ENCODE data around the gene ALK.

Gene ALK

GRCh38 chr2:29921560-29921915, at the start of gene ALK:
Gene ALK, minus strand, starts transcription at chr2:29921586. Its CDS starts 927 bp downstream, at chr2:29920659.
- DNase-seq (ENCODE audit: low read depth): peak; percentile 69

DNA sequence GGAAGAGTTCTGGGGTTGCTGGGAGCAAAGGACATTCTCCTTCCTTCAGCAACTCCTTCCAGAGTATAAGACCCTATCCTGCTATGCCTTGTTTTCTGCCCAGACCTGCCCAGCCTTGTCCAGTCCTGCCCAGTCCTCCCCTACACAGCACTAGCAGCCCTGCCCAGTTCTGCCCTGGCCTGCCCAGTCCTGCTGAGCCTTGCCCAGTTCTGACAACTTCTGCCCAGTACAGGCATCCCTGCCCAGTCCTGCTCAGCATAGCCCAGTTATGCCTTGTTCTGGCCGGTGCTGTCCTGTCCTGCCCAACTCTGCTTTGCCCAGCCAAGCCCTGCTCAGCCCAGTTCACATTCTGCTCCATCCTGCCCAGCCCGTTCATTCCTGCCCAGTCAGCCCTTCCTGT, 44.9 kb upstream of the ALK start:
- no peak for DNase-seq (ENCODE audit: low read depth)

DNA sequence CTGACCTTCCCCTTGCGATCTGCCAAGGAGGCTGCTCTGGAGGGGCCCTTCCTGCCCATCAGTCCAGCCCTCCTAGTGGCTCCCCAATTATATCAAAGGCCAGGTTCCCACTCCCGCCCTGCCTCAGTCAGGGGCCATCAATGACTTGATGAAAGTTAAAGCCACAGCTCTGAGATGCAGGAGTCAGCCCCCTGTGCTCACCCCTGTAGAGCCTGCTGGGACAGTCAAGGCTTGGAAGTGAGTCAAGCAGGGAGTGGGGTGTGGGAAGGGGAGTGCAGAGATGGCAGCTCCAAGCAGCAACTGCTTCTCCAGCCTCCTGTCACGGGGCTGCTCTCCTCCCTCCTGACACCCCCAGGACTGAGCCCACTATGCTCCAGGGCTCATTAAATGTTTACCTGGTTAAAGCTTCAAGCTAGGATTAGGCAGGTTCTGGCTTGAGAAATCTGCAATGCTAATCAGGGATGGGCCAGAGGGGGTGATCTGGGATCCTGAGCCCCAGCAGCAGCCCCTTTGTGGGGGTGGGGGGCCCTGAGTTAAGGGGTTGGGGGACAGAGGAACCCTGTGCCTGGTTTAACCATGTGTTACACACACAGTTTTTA, 42.7 kb upstream of the ALK start:
- DNase-seq (ENCODE audit: low read depth): no peak

DNA sequence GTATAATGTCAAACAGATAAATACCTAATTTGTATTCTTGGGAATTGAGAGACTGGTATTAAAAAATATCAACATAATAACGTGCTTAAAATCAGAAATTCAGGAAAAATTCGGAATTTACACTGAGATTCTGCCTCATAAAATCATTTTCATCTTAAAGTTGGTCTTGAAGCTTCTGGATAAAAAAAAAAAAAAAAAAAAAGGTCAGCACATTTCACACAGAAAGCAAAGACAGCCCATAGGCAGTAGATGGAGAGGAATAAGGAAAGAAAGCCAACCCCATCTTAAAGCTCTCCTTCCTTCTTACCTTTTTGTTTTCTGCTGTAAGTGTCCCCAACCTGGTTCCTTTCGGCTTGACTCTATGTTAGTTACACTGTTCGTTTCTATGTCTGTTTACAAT, 41.5 kb upstream of the ALK start:
- no peak for DNase-seq (ENCODE audit: low read depth)

GRCh38 chr2:29954316-29954715, 32.9 kb upstream of the ALK start:
- DNase-seq (ENCODE audit: low read depth): no peak

GRCh38 chr2:29952973-29953372, 31.6 kb upstream of the ALK start:
- DNase-seq (ENCODE audit: low read depth): no peak

GRCh38 chr2:29951576-29951975, 30.2 kb upstream of the ALK start:
- DNase-seq (ENCODE audit: low read depth): no peak

DNA sequence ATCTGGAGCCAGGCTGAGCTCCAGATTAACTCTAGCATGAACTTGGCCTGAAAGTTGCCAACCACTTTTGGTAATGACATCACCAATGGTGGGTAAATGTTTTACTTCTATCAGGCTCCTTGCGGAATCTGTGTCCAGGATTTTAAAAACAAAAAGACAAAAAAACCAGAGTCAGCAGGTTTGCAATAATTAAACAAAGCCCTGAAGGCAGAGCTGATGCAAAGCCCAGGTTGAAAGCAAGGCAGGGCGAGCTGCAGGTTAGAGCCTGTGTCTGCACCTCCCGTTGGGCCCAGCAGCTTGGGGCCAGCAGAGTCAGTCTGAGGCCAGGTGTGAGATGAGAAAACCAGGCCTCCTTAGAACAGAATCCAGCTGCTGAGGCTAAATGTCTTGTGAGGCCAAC, 29.1 kb upstream of the ALK start:
- no peak for DNase-seq (ENCODE audit: low read depth)

GRCh38 chr2:29949042-29949441, 27.7 kb upstream of the ALK start:
- no peak for DNase-seq (ENCODE audit: low read depth)

DNA sequence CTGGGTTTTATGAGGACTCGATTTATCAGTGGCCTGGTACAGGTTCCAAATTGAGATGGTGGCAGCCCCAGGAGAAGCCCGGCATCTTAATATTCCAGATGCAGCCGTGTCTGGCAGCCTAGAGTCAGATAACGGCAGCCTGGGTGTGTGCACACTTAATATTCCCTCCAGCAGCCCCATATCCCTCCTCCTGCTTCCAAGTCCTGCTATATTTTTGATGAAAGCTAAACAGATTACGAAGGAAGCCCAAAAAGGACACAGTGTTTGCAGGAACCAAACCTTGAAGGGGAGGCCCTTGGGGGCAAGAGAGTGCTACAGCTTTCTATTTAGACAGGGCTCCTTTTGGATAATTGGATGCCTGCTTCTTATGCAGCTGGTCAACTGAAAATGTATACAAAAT, 25.1 kb upstream of the ALK start:
- DNase-seq (ENCODE audit: low read depth): no peak

DNA sequence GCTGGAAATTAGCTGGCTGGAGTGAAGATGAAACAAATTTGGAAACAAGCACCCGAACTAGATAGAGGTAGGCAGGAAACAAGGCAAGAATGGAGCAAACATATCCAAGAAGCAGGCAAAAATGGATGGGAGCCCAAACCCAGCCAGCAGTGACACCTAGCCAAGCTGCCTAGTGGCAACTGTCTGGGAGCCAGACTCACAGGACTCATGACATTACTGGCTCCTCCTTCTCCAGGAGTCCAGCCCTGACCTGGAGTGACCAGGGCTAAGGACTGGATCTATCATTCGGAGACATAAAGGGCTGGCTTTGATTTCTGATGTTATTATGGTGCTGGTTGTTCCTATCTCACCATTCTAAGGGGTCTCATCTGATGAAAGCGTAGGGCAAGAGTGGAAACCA, 21.3 kb upstream of the ALK start:
- no peak for DNase-seq (ENCODE audit: low read depth)

- peak; percentile 26 for DNase-seq (ENCODE audit: low read depth)
Measured at GRCh38 chr2:29940706-29941105, 19.3 kb upstream of the ALK start.

GRCh38 chr2:29936020-29936419, 14.6 kb upstream of the ALK start:
- DNase-seq (ENCODE audit: low read depth): no peak

DNA sequence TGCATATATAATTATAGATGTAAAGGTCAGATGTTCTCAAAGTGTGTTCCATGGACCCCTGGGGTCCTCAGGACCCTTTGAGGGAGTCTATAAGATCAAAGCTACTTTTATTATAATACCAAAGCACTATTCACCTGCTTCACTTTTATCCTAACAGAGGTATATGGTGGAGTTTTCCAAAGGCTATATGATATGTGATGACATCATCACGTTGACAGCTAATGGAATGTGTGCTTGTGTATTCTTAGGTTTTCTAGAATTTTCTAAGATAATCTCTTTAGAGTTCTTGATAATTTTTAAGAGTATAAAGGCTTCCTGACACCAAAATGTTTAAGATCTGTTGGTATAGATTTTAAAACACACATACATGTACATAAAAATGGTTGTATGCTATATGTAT, 10.4 kb upstream of the ALK start:
- no peak for DNase-seq (ENCODE audit: low read depth)

GRCh38 chr2:29923110-29923721, 1.8 kb upstream of the ALK start:
- DNase-seq (ENCODE audit: low read depth): peak; percentile 42

- DNase-seq (ENCODE audit: low read depth): no peak
Measured at GRCh38 chr2:29922605-29923004, 1.2 kb upstream of the ALK start.

DNA sequence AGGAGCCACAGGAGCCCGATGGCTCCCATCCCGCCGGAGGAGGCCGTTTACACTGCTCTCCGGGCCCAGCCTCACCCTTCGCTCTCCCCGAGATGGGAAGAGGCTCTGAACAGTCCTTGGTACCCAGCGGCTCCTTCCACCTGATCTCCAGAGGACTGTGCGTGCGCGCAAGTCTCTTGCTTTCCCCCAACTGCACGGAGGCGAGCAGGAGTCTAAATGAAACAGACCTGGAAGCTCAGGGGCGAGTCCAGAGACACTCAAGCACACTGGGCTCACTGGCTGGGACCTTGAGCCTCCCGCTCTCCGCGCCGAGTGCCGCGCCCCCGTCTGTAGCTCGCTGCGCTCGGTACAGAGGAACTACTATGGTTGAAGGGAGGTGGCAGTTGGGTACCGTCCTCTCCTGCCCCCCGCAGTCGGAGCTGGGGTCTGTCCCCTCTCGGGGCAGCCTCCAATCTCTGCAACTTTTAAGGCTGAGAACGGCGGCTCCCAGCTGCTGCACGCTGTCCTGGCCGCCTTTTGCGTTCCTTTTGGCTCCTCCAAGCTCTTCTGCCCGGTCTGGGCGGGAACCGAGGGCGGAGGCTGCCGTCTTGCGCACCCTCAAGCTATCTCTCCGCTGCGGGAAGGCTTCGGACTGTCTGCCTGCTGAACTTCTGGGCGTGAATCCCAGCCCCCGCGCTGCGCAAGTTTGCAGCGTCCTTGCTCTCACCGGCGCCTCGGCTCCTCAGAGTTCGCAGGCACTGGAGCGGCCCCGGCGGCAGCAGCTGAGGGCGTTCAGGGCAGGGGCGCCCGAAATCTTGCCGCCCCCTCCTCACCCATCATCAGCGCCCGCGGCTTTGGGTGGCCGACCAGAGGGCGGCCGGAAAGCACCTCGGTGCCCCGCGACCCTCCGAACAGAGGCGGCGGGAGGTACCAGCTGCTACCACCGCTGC, 491 bp downstream of the ALK start:
- peak; percentile 6 for DNase-seq (ENCODE audit: low read depth)

DNA sequence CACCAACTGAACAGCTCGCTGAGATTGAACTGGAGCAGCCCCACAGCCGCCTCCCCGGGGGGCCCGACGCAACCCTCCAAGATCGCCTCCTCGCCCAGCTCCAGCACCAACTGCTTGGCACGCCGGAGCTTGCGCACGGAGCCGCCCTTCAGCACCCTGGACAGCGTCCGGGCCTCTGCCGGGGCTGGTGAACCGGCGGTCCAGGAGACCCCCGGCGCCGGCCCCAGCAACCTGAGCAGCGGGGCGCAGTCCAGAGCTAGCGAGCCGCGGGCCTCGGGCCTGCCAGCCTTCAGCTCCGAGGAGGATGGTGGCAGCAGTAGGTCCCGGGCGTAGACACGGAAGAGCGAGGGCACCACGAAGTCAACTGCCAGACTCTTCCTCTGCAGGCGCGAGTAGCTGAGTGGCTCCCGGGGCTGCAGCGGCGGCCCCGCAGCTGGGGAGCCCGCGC, 1.2 kb downstream of the ALK start:
- peak; percentile 14 for DNase-seq (ENCODE audit: low read depth)

- no peak for DNase-seq (ENCODE audit: low read depth)
Measured at GRCh38 chr2:29918941-29919340, 2.4 kb downstream of the ALK start.

DNA sequence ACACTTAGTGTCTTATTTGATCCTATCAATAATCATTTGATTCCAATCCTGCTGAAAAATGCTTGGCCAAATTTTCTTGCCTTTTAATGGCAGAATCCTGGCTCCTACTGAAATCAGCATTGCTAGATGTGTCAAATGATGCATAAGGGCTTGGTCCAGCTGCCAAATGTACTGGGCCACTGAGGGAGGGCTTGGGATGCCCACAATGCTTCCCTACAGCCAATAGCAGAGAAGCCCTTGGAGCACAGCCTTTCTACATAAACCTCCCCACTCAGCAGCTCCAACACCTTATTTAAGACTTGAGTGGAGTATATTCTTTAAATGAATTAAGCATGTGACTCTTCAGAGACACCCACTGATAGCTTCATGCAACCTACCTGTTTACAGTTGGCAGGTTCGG, 3.6 kb downstream of the ALK start:
- no peak for DNase-seq (ENCODE audit: low read depth)

- DNase-seq (ENCODE audit: low read depth): no peak
Measured at GRCh38 chr2:29916571-29916970, 4.8 kb downstream of the ALK start.

DNA sequence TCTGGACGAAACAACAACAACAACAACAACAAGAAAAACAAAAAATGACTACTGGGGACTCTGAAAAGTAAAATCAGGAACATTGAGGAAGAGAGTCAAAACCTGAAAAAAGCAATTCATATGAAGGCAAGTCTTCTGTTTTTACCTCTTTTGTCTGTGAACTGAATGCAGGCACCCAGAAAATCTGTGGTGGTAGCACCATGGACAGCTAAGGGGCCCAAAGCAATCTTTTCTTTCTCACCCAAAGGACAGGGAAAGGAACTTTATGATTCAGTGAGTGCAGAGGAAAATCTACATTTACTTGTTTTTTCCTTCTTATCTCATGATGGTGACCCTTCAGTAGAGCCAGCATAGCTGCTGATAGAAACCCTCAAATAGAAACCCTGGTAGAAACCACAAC, 10.4 kb downstream of the ALK start:
- no peak for DNase-seq (ENCODE audit: low read depth)

DNA sequence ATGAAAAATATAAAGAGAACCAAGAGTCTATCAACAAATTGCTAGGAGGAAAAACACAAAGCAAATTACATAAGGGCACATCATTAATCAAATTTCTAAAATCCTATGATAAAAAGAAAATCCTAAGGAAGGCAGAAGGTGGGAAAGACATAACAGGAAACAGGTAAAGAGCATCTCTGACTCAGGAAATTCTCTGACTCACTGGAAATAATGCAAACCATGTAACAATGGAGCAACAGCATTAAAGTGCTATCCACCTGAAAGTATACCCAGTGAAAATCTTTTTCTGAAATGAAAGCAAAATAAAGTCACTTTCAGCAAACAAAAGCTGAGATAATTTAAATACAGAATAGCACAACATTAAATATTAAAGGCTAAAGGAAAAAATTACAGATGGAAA, 10.9 kb downstream of the ALK start:
- DNase-seq (ENCODE audit: low read depth): no peak

All from amniotic epithelial cell (primary cell).